WI38 (cell line): ENCODE measurements around the gene ANTKMT.

Experiments
- H3K4me3 ChIP-seq: 2 replicates; pipeline ENCODE4 v1.5.1; 2011; ENCODE audit warnings: low read depth, mild to moderate bottlenecking, control low read depth, low read length
- CTCF ChIP-seq: IDR thresholded peaks from 2 replicates; pipeline ENCODE4 v1.5.1; 2012; ENCODE audit warnings: low read depth, mild to moderate bottlenecking, control low read depth, low read length

The ANTKMT gene

GRCh38 chr16:724188-725040 lies 3.5 kb downstream of the ANTKMT start:
- H3K4me3 ChIP-seq: no peak overlapping the region
- TF ChIP-seq CTCF: no peak

GRCh38 chr16:725041-725376 lies 4.1 kb downstream of the ANTKMT start:
- H3K4me3 ChIP-seq: no peak overlapping the region
- no peak for TF ChIP-seq CTCF

GRCh38 chr16:725463-726187 lies 4.7 kb downstream of the ANTKMT start:
- H3K4me3 ChIP-seq: no peak overlapping the region
- TF ChIP-seq CTCF: no peak

GRCh38 chr16:726188-726437 lies 5.2 kb downstream of the ANTKMT start:
- no peak for TF ChIP-seq CTCF
- no peak overlapping the region for H3K4me3 ChIP-seq

- peak within 1 kb of the TSS; percentile 67 for H3K4me3 ChIP-seq
- no peak for TF ChIP-seq CTCF
Observed at GRCh38 chr16:726438-727290, 5.7 kb downstream of the ANTKMT start, which contains the start of the genes CCDC78 and HAGHL. TSS of gene CCDC78 (minus strand) at chr16:726443. CDS start at chr16:726367, 76 bp downstream. TSS of gene HAGHL (plus strand) at chr16:727106. CDS start at chr16:727510, 404 bp downstream.

GRCh38 chr16:727291-727977 lies 6.5 kb downstream of the ANTKMT start:
- H3K4me3 ChIP-seq: peak overlapping the region; percentile 67
- no peak for TF ChIP-seq CTCF
